HG03103 (cell line): Measurements from ENCODE around the gene DEPDC7.
"Not testable (repeated sequence)": the region's sequence is repeated elsewhere in the genome, so short reads cannot be mapped to it uniquely, and the experiment has no call there.

Experiments
- ATAC-seq: cut with Tn5 transposase; IDR thresholded peaks from one replicate; pipeline ENCODE4 v1.9.1; 2021; ENCODE audit warnings: low read depth; ENCODE audit not compliant: unreplicated experiment

Gene DEPDC7

GRCh38 chr11:33021937-33022336 lies 6.3 kb downstream of the DEPDC7 start:
- no peak for ATAC-seq

DNA sequence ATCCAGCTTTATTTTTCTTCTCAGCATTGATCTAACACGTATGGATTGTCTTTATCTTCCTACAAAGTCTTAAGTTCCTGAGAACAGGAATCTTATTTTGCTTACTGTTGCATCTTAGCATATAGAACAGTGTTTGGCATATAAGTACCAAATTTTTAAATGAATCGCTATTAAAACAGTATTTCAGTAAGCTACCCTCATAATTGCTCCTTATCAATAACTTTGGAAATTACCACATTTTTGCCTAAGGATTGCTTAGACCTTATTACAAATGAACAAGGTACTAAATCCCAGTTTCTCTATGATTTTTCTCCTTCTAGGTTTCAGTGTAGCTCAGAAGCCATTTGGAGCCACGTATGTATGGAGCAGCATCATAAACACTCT lies 9.7 kb downstream of the DEPDC7 start:
- ATAC-seq, result no peak

- no peak for ATAC-seq
Observed at GRCh38 chr11:33027233-33027632, 11.6 kb downstream of the DEPDC7 start.

DNA sequence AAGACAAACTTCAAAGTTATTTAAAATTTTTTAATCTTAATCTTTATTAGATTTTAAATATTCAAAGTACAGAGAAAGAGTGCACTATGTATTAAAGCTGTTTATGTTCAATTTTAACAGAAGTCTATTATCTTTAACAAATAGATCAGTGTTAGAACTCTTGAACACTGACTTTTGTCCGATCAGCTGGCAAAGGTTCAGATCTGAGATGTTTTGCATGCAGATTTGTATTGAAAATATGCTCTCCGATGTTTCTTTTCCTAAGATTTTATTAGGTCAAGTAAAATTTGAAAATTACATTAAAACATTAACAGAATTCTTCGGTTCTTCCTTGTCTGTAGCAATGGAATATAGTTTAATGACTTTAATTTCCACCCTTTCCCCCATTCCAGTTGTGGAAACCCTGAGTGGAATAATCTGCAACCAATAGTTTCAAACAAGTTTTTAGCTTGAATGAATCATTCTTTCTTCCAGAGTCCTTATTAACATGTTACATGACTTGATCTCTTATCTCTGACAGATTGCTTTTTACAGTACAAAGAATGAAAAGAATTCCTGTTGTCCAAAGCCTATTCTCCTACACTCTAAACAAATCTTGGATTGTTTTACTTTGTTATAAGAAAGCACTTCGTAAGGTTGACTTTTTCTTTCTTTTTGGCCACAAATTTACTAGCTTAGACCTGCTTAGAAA lies 12.3 kb downstream of the DEPDC7 start:
- ATAC-seq, result no peak

- ATAC-seq, result no peak
Observed at GRCh38 chr11:33028537-33028914, 12.8 kb downstream of the DEPDC7 start.

GRCh38 chr11:33029218-33029617 lies 13.5 kb downstream of the DEPDC7 start:
- not testable (repeated sequence) for ATAC-seq

DNA sequence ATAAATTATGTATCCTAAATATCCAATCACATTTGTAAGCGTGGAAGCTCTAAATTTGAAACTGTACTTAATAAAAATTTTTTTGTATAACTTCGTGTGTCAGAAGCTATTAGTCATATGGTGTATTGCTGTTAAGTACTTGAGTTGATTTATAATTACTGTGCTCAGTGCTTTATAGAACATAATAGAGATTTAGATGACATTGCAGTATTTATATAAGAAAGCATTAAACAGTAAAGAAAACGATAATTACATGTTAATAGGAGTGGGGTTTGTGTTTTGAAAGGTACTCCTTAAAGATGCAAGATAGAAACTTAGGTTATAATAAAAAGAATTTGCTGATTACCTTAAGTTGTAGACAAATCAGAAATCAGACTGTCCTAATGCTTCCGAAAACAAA lies 17.8 kb downstream of the DEPDC7 start:
- ATAC-seq, result no peak

GRCh38 chr11:33035011-33035410 lies 19.3 kb downstream of the DEPDC7 start:
- no peak for ATAC-seq

GRCh38 chr11:33039274-33040032 lies 23.8 kb downstream of the DEPDC7 start, which contains the start of gene TCP11L1:
TSS of gene TCP11L1 (plus strand) at chr11:33039572. CDS start at chr11:33043774, 4,202 bp downstream.
- ATAC-seq, result peak; percentile 78

DNA sequence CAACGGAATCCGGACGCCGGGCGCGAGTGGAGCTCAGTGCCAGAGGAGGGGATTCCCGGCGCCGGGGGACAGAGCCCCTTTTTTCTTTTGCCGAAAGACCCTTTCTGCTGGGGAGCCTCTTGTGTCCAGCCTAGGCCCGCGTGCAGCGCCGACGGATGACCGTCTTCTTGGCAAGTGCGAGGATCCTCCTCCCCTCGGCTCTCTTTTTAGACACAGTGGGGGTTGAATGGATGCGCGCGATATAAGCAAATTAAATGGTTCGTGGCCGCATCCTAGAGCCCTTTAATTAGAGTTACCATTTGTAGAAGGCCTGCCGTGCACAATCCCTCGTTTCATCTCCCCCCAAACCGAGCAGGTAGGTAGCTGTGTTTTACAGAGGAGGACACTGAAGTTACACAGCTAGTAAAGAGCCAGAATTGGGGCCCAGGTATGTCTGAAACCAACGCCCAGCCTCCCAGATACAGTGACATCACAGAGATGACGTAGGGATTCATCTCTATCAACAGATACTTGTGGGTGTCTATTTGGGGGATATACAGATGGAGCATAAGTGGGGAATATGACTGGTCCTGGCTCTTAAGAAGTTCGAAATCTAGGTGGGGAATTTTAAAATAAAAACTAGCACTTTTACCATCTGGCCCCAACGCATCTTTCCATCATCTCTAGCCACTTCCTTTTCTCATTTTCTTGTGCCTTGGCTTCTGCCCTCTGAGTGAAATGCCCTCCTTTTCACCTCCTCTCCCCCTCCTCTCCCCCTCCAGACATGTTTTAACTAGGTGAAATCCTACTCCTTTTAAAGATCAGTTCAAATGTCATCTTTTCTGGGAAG lies 24.6 kb downstream of the DEPDC7 start:
- ATAC-seq, result no peak

- ATAC-seq, result no peak
Observed at GRCh38 chr11:33040862-33041453, 25.3 kb downstream of the DEPDC7 start.

DNA sequence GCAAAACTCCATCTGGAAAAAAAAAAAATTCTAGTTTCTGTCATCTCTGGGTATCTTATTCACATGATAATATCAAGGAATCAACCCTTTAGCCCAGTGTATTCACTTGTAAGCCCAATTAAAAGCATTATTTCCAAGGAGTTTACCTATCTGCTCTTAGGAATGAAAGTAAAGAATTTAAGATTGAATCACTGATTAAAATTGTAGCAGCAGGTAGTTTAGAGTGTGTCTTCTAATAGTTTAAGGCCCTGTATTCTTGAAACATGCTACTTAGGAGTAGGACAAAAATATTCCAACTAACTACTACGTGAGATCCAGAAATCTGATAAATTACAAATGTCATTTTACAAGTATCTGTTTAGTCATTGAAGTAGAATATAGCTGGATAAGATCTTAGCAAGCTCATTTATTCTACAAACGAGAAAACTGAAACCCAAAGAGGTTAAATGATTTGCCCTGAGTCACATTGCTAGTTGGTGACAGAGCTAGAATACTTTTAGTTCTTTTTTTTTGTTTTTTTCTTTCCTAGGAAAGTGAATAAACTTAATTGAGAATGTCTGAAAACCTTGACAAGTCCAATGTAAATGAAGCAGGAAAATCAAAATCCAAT lies 27.6 kb downstream of the DEPDC7 start:
- no peak for ATAC-seq

- no peak for ATAC-seq
Observed at GRCh38 chr11:33044285-33044756, 28.6 kb downstream of the DEPDC7 start.

- ATAC-seq, result no peak
Observed at GRCh38 chr11:33045551-33046255, 30.0 kb downstream of the DEPDC7 start.

DNA sequence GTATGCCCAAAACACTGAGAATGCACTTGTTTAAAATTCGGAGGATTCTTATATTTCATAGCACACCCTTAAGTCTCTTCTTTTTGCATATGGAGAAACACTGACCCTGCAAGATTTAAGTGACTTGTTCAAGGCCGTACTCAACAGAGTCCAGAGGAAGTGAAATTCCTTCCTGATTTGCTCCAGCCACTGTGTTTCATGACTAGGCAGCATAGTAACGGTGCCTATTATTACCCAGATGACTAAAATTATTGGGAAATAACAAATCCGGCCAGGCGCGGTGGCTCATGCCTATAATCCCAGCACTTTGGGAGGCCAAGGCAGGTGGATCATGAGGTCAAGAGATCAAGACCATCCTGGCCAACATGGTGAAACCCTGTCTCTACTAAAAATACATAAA lies 33.0 kb downstream of the DEPDC7 start:
- ATAC-seq, result not testable (repeated sequence)

GRCh38 chr11:33049565-33050408 lies 34.1 kb downstream of the DEPDC7 start:
- not testable (repeated sequence) for ATAC-seq

DNA sequence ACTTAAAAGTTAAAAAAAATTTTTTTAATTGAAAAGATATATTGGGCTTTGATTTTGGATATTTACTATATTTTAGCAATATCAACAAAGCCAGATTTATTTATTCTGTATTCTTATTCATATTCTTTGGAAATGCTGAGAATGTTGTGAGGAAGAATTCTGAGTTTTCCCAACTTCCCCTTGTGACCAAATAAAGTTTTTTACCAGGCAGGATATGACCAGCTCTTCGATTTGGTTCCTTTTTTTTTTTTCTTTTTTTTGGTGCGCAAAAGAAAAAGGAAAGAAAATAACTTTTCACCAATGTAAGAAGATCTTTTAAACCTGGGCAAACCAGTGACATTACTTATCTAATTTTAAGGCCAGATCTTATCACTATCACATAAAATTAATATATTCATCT lies 36.6 kb downstream of the DEPDC7 start:
- ATAC-seq, result no peak

GRCh38 chr11:33055375-33055774 lies 39.7 kb downstream of the DEPDC7 start:
- no peak for ATAC-seq

- ATAC-seq, result no peak
Observed at GRCh38 chr11:33057284-33057683, 41.6 kb downstream of the DEPDC7 start.
